Dedifferentiated amniotic fluid mesenchymal stem cell (primary cell): ENCODE results near the gene LRRC47.

ENCODE experiments used
- DNase-seq: peaks from one replicate; pipeline ENCODE4 v3.0.0-alpha.2; 2016; ENCODE audit errors: extremely low spot score

Gene LRRC47

DNA sequence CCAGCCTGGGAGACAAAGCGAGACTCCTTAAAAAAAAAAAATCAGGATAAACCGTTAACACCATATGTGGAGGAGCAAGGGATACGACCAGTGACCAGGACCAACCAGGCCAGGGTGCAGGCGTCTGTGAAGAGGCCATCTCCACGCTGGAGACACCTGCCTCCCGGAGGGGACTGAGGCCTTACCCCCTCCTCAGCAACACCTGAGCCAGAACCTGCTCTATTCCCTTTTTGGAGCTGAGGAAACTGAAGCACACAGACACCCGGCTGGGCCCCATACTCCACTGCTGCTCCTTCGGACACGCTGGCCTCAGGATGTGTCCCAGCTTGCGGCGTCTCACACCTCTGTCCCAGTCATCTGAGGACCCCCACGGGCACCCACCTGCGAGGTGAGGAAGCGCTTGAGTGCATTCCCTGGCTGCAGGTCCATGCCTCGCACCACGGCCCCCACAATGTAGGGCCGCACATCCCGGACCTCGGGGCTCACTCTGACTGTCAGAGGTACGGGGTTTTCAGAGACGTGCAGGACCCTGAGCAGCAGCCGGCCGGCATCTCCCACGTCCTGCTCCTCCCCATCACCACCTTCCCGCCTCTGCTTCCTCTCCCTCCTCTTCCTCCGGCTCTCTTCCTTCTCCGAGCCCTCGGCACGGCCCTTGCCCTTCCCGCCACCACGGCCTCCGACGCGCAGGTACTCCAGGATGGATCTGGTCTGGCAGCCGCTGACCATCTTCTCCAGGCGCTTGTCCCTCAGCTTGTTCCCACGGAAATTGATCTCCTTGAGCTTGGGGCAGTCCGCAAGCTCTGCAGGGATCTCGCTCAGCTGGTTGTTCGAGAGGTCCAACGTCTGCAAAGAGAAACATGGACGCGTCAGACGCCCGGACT lies 9.6 kb downstream of the LRRC47 start:
- no peak for DNase-seq

GRCh38 chr1:3785456-3786157 lies 10.7 kb downstream of the LRRC47 start:
- DNase-seq = no peak

- DNase-seq = no peak
Measured at GRCh38 chr1:3785045-3785444, 11.3 kb downstream of the LRRC47 start.

DNA sequence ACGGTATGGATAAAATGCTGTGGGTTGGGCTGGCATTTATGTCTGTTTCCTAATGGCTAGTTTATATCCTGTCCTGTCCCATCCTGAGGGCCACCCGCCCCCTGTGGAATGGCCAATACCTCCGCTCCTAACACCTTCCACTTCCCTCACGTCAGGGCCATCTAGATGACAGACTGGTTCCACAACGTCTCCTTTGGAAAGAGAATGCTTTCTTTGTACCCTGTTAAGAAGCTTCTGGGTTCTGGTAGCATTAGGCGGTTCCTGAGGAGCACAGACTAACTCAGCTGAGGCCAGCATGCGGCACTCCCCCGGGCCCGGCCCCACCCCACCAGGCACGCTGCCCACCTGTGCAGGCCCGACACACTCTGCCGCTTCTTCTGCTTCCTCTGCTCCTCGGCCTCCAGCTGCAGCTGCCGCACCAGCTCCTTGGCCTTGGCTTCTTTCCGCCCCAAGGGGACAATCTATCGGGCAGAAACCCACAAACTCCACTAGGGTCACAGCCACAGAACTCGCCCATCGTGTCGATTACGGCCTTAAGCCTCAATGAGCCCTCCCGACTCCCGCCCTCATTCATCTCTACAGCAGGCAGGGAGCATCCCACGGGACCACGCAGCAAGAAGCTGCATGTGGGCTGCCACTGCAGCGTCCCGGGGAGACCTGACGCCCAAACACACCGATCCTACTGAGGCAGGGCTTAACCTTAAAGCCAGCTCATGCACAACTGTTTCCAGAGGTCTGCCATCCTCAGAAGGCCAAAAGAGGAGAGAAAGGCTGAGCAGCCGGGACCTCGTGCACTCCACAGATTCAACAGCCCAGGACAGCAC lies 12.4 kb downstream of the LRRC47 start:
- no peak for DNase-seq

- no peak for DNase-seq
Measured at GRCh38 chr1:3780901-3781300, 15.4 kb downstream of the LRRC47 start.

- no peak for DNase-seq
Measured at GRCh38 chr1:3779912-3780416, 16.3 kb downstream of the LRRC47 start.

- no peak for DNase-seq
Measured at GRCh38 chr1:3779265-3779911, 16.9 kb downstream of the LRRC47 start.

GRCh38 chr1:3778590-3779264 lies 17.6 kb downstream of the LRRC47 start:
- DNase-seq = no peak

DNA sequence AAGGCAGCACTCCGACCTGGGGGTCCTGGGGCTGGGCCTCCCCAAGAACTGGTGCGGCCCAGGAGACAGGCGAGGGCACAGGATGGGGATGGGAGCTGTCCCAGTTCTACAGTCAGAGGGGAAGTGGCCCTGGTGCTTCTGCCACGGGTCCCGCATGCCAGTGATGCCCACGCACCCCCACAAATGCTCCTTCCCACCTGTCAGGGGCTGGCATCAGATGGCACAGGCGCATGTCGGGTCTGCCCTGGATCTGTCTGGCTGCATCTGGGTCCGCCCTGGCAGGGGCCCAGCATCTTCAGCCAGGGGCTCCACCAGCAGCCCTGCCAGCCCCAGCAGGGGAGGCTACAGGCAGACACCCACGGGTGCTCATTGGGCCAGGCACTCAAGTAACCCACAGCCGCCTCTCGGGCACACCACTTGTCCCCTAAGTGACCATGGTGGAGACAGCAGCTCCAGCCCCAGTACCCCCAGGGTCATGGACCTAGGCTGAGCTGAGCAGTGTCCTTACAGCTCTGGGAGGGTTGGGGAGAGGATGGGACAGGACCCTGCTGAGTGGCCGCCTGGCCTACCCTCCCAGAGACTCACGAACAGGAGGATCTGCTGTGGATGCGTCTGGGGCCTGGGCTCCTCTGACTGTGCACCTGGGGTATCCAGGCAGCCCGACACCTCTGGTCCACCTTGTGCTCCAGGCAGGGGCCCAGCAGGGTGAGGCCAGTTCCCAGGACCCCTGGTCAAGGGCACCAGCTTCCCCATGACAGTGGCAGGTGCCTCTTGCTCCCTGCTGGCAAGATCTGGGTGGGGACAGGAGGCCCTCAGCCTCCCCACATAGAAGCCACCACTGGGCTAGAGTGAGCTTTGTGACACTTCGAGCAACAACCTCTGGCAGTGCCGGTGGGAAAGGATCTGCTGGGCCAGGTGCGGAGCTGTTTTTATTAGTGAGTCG lies 18.4 kb downstream of the LRRC47 start:
- DNase-seq = no peak

DNA sequence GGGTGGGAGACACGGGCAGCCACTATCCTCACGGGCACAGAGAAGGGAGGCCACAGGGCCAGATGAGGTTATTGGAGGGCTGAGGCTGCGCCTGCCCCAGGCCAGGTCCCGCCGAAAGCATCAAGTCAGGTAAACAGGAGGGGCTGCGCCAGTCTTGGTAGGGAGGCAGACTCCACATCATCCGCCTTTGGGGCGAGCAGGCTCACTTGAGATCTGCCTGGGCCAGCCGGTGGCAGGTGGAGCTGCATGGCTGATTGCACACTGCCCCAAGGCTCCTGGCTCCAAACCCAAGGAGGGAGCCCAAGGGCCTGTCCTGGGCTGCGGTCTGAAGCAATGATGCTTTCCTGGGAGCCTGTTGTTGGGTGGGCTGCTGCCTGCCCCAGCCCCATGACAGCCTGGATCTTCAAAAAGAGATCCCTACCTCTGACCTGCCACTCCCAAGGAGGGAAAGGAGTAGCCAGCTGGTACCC lies 19.2 kb downstream of the LRRC47 start:
- DNase-seq = no peak

DNA sequence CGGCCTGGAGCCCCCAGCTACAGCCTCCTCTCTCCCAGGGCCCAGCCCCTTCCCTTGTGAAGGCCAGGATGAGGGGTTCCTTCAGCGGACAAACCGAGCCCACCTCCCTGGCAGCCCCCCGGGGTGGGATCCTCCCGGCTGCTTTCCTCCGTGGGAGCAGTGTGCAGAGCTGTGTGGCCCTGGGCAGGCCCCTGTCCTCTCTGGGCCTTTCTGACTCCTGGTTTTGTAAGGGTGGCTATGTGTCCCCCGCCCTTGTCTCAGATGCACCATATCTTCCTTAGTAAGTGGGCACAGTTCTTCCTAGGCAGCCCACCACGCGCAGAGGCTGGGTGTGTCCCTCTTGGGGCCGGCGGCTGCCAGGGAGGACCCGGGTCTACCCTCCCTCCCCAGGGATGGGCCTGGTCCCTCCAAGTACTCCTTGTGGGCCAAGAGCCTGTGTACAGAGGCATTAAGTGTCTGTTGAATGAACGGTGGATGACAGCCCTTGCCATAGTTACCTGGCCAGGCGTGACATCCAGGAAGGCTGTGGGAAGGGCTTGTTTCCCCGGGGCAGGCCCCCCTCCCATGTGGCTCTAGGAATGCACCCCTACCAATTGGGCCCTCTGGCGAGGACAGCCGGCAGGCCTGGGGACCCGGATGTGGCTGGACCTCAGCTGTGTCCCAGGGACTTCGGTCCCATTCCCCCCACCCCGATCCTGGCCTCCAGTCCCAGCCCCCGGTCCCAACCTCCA lies 19.9 kb downstream of the LRRC47 start:
- DNase-seq = no peak

DNA sequence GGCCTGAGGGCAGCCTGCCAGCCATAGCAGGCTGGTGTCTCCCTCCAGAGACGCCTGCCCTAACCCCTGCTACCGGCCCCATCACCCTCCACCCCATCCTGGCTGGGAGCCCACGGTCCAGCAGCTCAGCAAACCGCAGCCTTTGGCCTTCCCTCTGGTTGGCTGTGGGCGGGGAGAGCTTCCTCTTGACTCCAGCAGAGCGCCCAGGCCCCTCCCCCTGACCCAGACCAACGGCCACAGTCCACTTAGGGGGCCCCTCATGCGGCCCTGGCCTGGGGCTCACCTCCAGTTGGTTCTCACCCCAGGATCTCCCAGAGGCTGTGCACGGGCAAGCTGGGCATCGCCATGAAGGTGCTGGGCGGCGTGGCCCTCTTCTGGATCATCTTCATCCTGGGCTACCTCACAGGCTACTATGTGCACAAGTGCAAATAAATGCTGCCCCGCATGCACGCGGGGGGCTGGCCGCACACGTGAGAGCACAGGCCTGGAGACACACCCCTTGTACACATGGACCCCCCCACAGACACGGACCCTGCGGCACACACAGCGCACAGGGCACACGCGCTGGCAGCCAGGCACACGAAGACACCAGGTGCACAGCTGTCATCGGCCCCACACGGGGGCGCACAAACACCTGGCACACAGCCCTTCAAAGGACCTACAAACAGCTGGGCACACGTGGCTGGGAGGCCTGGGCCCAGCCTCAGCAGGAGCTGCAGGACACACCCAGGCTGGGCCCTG lies 20.6 kb downstream of the LRRC47 start:
- DNase-seq = no peak

GRCh38 chr1:3774946-3775489 lies 21.3 kb downstream of the LRRC47 start:
- DNase-seq = no peak

GRCh38 chr1:3774276-3774945 lies 21.9 kb downstream of the LRRC47 start:
- no peak for DNase-seq

DNA sequence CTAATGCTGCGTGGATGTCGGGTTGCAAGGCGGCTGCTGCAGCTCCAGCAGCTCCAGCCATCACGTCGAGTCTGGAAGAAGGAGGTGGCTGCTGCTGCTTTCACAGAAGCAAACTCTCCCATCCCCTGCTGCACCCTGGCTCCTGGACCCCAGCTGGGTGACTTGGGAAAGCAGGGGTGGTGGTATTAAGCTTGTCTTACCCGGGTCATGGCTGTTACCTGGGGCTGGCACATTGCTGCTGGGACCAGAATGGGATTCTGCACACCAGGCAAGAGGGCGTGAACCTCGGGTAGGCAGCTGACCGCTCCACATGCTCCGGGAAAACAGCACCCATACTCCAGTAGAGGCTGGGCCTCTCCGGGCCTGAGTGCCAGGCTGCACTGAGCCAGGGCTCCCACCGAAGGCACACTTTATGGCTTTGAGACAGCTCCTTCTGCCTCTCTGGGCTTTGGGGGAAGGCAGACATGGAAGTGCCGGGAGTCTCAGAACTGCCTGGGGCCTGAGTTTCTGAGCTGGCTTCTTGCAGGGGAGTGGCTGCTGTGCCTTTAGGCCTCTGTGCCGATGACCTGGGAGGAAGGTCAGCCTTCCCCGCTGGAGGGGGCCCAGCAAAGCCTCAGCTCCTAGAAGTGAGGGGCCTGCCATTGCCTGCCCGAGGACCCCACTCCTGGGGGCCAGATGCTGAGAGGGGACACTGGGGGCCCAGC lies 22.6 kb downstream of the LRRC47 start:
- no peak for DNase-seq

DNA sequence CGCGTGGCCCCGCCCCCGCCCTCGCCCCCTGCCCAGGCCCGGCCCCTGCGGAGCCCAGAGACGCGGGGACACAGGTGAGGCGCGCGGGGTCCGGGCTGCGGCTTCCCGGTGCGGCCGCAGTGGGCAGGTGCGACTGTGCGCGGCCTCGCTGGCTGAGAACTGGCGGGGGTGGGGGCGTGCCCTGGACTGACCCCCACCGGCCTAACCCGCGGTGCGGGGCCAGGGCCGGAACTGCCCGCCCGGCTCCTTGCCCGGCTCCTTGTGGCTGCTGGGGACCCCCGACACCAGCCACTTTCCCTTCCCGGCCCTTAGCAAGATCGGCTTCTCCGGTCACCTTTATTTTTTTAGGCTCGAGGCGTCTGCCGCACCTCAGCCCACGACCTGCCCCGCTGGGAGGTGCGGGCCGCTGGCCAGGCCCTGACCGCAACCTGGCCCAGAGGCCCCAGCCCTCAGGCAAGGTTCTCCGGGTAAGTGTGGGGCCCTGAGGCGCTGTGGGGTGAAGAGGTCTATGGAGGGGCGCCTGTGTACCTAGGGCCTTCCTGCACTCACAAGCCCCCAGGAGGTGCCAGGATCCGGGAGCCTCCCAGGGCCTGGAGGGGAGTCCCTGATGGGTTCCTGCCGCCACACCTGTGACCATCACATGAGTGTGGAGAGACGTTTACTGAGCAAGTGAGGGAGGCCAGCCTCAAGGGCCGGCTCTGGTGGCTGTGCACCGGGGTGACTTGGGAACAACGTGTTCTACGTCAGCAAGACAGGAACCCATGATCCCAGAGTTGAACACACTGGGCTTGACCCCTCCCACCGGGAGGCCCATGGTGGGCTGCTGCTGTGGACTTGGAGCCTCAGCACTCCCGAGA lies 23.4 kb downstream of the LRRC47 start, which contains the start of gene SMIM1:
Gene SMIM1, plus strand, starts transcription at position 35 of the 857 bp plus-strand sequence. CDS start 2,625 bp downstream, outside the sequence.
- DNase-seq = no peak
